ENCODE data around the gene MAP4K2. TPM values are rescaled to one million over a fixed set of nuclear protein-coding genes. Genes with fewer than 3 reads are reported as not detected.

Gene MAP4K2
- total RNA-seq, 1 donor from 2014 or later, result 6.8 TPM

GRCh38 chr11:64778223-64778472 lies 24.9 kb downstream of the MAP4K2 start:
- TF ChIP-seq CTCF (IDR thresholded peaks at IDR 0.05; ENCODE audit: insufficient read depth, low read length, severe bottlenecking), result no peak
- peak overlapping the region; percentile 69 for H3K4me3 ChIP-seq (ENCODE audit: low read depth, low read length)
- no peak for DNase-seq (ENCODE audit: low read depth)
- H3K27me3 ChIP-seq (ENCODE audit: control insufficient read depth, insufficient read depth, low read length), result no peaks in the 10 kb centered on the region
- no peak for FAIRE-seq
- peaks cover 12% of the 10 kb centered on the region for H3K36me3 ChIP-seq (ENCODE audit: control insufficient read depth, insufficient read depth, low read length)

- DNase-seq (ENCODE audit: low read depth), result peak; percentile 66
- Histone ChIP-seq H3K36me3 (ENCODE audit: control insufficient read depth, insufficient read depth, low read length) (peaks cover 16% of the 10 kb centered on the region), H3K27me3 (ENCODE audit: control insufficient read depth, insufficient read depth, low read length) (no peaks in the 10 kb centered on the region), H3K4me3 (ENCODE audit: low read depth, low read length) (peak overlapping the region; percentile 69)
- no peak for TF ChIP-seq CTCF (IDR thresholded peaks at IDR 0.05; ENCODE audit: insufficient read depth, low read length, severe bottlenecking)
- no peak for FAIRE-seq
These were observed 25.4 kb downstream of the MAP4K2 start for GRCh38 chr11:64777449-64778222.

- DNase-seq (ENCODE audit: low read depth), result no peak
- no peak for FAIRE-seq
- H3K27me3 ChIP-seq (ENCODE audit: control insufficient read depth, insufficient read depth, low read length), result no peaks in the 10 kb centered on the region
- no peak for TF ChIP-seq CTCF (IDR thresholded peaks at IDR 0.05; ENCODE audit: insufficient read depth, low read length, severe bottlenecking)
- peak overlapping the region; percentile 69 for H3K4me3 ChIP-seq (ENCODE audit: low read depth, low read length)
- H3K36me3 ChIP-seq (ENCODE audit: control insufficient read depth, insufficient read depth, low read length), result peaks cover 21% of the 10 kb centered on the region
These were observed 26.1 kb downstream of the MAP4K2 start for GRCh38 chr11:64776875-64777274.

GRCh38 chr11:64776425-64776824 lies 26.6 kb downstream of the MAP4K2 start:
- H3K36me3 ChIP-seq (ENCODE audit: control insufficient read depth, insufficient read depth, low read length), result peaks cover 24% of the 10 kb centered on the region

GRCh38 chr11:64774144-64774543 lies 28.9 kb downstream of the MAP4K2 start:
- FAIRE-seq (no peak), DNase-seq (ENCODE audit: low read depth) (no peak)
- no peaks in the 10 kb centered on the region for H3K27me3 ChIP-seq (ENCODE audit: control insufficient read depth, insufficient read depth, low read length)
- no peak overlapping the region for H3K4me3 ChIP-seq (ENCODE audit: low read depth, low read length)
- peaks cover 43% of the 10 kb centered on the region for H3K36me3 ChIP-seq (ENCODE audit: control insufficient read depth, insufficient read depth, low read length)
- no peak for TF ChIP-seq CTCF (IDR thresholded peaks at IDR 0.05; ENCODE audit: insufficient read depth, low read length, severe bottlenecking)

More at GRCh38 chr11:64776425-64776824, 26.6 kb downstream of the MAP4K2 start:
- DNase-seq (ENCODE audit: low read depth) (no peak), FAIRE-seq (no peak)
- peak overlapping the region; percentile 69 for H3K4me3 ChIP-seq (ENCODE audit: low read depth, low read length)
- no peak for TF ChIP-seq CTCF (IDR thresholded peaks at IDR 0.05; ENCODE audit: insufficient read depth, low read length, severe bottlenecking)
- no peaks in the 10 kb centered on the region for H3K27me3 ChIP-seq (ENCODE audit: control insufficient read depth, insufficient read depth, low read length)

All from bronchial epithelial cell (primary cell).